Testis (tissue), 2 donors: ENCODE measurements around the gene SAMD4A.

Experiments used
- CTCF ChIP-seq, 3 experiments: fragments of 450-650 bp in 2 of 3; fragments of 200-600 bp in 1 of 3; sonication (generic) in 1 of 3; IDR thresholded peaks; one replicate each; pipeline ENCODE4 v1.5.1; 2016 to 2019; ENCODE audit warnings: antibody characterized with exemption in 3 of 3, mild to moderate bottlenecking in 2 of 3, moderate library complexity in 1 of 3
- POLR2A ChIP-seq: fragments of 450-650 bp; IDR thresholded peaks from one replicate; pipeline ENCODE4 v1.6.1; 2017; ENCODE audit warnings: antibody characterized with exemption, mild to moderate bottlenecking, moderate library complexity

GRCh38 chr14:54535126-54535525 is 31.8 kb upstream of the SAMD4A start:
- no peak for TF ChIP-seq CTCF (IDR thresholded peaks at IDR 0.05)
- TF ChIP-seq POLR2A: no peak
